Fibroblast of upper back skin (primary cell): ENCODE measurements around the gene LEUTX.

Source experiments
- DNase-seq: peaks from one replicate; pipeline ENCODE4 v3.0.0-alpha.2; 2013

LEUTX gene

GRCh38 chr19:39825093-39825463 is 46.4 kb downstream of the LEUTX start:
- no peak for DNase-seq

- no peak for DNase-seq
Observed at GRCh38 chr19:39825531-39826076, 47.0 kb downstream of the LEUTX start.

- DNase-seq, result no peak
Observed at GRCh38 chr19:39826311-39826945, 47.8 kb downstream of the LEUTX start.

GRCh38 chr19:39827216-39827615 is 48.6 kb downstream of the LEUTX start:
- DNase-seq, result no peak

GRCh38 chr19:39828015-39828653 is 49.5 kb downstream of the LEUTX start:
- DNase-seq, result no peak

GRCh38 chr19:39828654-39829032 is 50.0 kb downstream of the LEUTX start:
- no peak for DNase-seq

- no peak for DNase-seq
Observed at GRCh38 chr19:39829702-39830275, 51.1 kb downstream of the LEUTX start.

- no peak for DNase-seq
Observed at GRCh38 chr19:39830406-39830805, 51.8 kb downstream of the LEUTX start.

GRCh38 chr19:39830847-39831246 is 52.2 kb downstream of the LEUTX start:
- DNase-seq, result no peak

GRCh38 chr19:39831679-39832078 is 53.0 kb downstream of the LEUTX start:
- DNase-seq, result no peak

GRCh38 chr19:39832341-39833083 is 53.9 kb downstream of the LEUTX start:
- peak; percentile 37 for DNase-seq

GRCh38 chr19:39833160-39833463 is 54.5 kb downstream of the LEUTX start:
- no peak for DNase-seq

GRCh38 chr19:39833464-39834286 is 55.0 kb downstream of the LEUTX start, which contains the start of gene DYRK1B:
Gene DYRK1B (minus strand): TSS chr19:39834162. CDS start chr19:39831867, 2,295 bp downstream.
- peak; percentile 97 for DNase-seq

- no peak for DNase-seq
Observed at GRCh38 chr19:39834287-39834841, 55.7 kb downstream of the LEUTX start.
